PC-3 (cell line): ENCODE data around the gene CD163L1. TPM values are rescaled to one million over a fixed set of nuclear protein-coding genes. Genes with fewer than 3 reads are reported as not detected.
"Not testable (repeated sequence)": the region's sequence is repeated elsewhere in the genome, so short reads cannot be mapped to it uniquely, and the experiment has no call there.

Experiments used
- ATAC-seq: fragments of 200-7000 bp; cut with Tn5 transposase; 2 replicates; pipeline ENCODE4 v1.9.1; 2020; ENCODE audit warnings: mild to moderate bottlenecking, moderate library complexity
- BruUV-seq: library from RNA; stranded (reverse); fragments of 400-500 nt; replicated peaks from 2 replicates; lab custom pipeline; 2021; lab: Mats Ljungman, UMichigan
- CTCF ChIA-PET: fragments of 300-600 bp; sonication (Branson Sonifier 250); formaldehyde crosslinking; loops from one replicate; lab custom pipeline; 2022; ENCODE audit warnings: antibody characterized with exemption; lab: Charles Lee
- POLR2A ChIA-PET: fragments of 300-600 bp; sonication (Branson Sonifier 250); formaldehyde crosslinking; loops from one replicate; lab custom pipeline; 2022; ENCODE audit warnings: antibody characterized with exemption; ENCODE audit not compliant: unreplicated experiment; lab: Charles Lee
- DNase-seq: peaks from one replicate; pipeline ENCODE4 v3.0.0-alpha.2; 2015
- H2AFZ ChIP-seq: fragments of 300-600 bp; sonication (generic); 2 replicates; pipeline ENCODE4 v1.6.0; 2016; ENCODE audit warnings: antibody characterized with exemption, low read length
- H3F3A ChIP-seq: fragments of 300-600 bp; sonication (generic); one replicate; pipeline ENCODE4 v1.6.0; 2017; ENCODE audit warnings: antibody characterized with exemption, low read length, control low read depth, mild to moderate bottlenecking; ENCODE audit not compliant: unreplicated experiment
- H3K27ac ChIP-seq: fragments of 300-600 bp; sonication (generic); 2 replicates; pipeline ENCODE4 v1.5.1; 2016; ENCODE audit warnings: mild to moderate bottlenecking, low read length
- H3K27me3 ChIP-seq: fragments of 300-600 bp; sonication (generic); 2 replicates; pipeline ENCODE4 v1.6.1; 2016; ENCODE audit warnings: low read length, mixed read lengths
- H3K36me3 ChIP-seq: fragments of 300-600 bp; sonication (generic); 2 replicates; pipeline ENCODE4 v1.6.1; 2016; ENCODE audit warnings: low read depth, mixed run types, low read length, mixed read lengths
- H3K4me1 ChIP-seq: fragments of 300-600 bp; sonication (generic); 2 replicates; pipeline ENCODE4 v1.5.1; 2016; ENCODE audit warnings: low read length; ENCODE audit not compliant: insufficient read depth
- H3K4me2 ChIP-seq: fragments of 300-600 bp; sonication (generic); 2 replicates; pipeline ENCODE4 v1.6.0; 2016; ENCODE audit warnings: low read length
- H3K4me3 ChIP-seq: fragments of 300-600 bp; sonication (generic); 2 replicates; pipeline ENCODE4 v1.5.1; 2016; ENCODE audit warnings: mild to moderate bottlenecking, low read length, mixed read lengths
- H3K79me2 ChIP-seq: fragments of 300-600 bp; sonication (generic); 2 replicates; pipeline ENCODE4 v1.6.1; 2017; ENCODE audit warnings: low read length, mixed read lengths
- H3K9ac ChIP-seq: fragments of 300-600 bp; sonication (generic); 2 replicates; pipeline ENCODE4 v1.6.0; 2016; ENCODE audit warnings: mild to moderate bottlenecking, low read length
- H3K9me2 ChIP-seq: fragments of 300-600 bp; sonication (generic); replicated peaks from 2 replicates; pipeline ENCODE4 v1.6.1; 2016; ENCODE audit warnings: mixed run types, low read length, mixed read lengths
- H3K9me3 ChIP-seq: fragments of 300-600 bp; sonication (generic); 2 replicates; pipeline ENCODE4 v1.6.1; 2016; ENCODE audit warnings: low read length, mixed read lengths
- H4K20me1 ChIP-seq: fragments of 300-600 bp; sonication (generic); 2 replicates; pipeline ENCODE4 v1.6.1; 2016; ENCODE audit warnings: low read length, mixed read lengths
- CTCF ChIP-seq: fragments of 300-600 bp; sonication (generic); conservative IDR thresholded peaks from 2 replicates; pipeline ENCODE4 v1.5.1; 2017; ENCODE audit warnings: antibody characterized with exemption, low read depth, mild to moderate bottlenecking, low read length
- EZH2 ChIP-seq: fragments of 300-600 bp; sonication (generic); IDR thresholded peaks from one replicate; pipeline ENCODE4 v1.6.1; 2017; ENCODE audit warnings: antibody characterized with exemption, mild to moderate bottlenecking, low read length; ENCODE audit not compliant: unreplicated experiment
- EZH2phosphoT487 ChIP-seq: fragments of 300-600 bp; sonication (generic); IDR thresholded peaks from 2 replicates; pipeline ENCODE4 v1.6.1; 2018; ENCODE audit warnings: mild to moderate bottlenecking, antibody characterized with exemption, low read length, borderline replicate concordance
- intact Hi-C: fragments of 100-400 bp; cut with micrococcal nuclease; formaldehyde crosslinking; loops from 2 replicates; pipeline ENCODE4 v1.9.0; 2023
- total RNA-seq: library from RNA; depleted of rRNA; stranded (reverse); fragments of >200 nt; gene quantifications from 2 replicates; pipeline ENCODE4 v1.2.3, GENCODE V29; 2014

Gene CD163L1
- total RNA-seq, 1 experiment from 2014 or later: 0.66 TPM

DNA sequence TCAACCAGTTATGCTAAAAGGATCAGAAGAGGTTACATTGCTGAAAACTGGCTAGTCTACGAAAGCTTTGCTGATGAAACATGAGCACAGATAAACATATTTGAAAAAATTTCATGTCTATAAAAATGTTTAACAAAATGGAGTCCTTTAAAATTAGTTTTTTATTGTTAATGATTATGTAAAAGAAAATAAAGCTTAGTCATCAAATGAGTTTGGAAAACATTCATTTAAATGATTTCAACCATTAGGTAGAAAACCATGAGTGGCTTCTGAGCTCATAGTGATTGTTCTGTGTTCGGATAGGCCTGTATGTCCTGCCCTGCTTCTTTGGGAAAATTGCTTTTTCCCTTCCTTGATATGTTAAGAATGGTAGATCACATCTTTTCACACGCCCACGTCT is 584 bp upstream of the CD163L1 start:
- no peaks in the 10 kb centered on the region for H3K9me2 ChIP-seq
- H4K20me1 ChIP-seq: no peaks in the 10 kb centered on the region
- no peaks in the 10 kb centered on the region for H3K4me1 ChIP-seq
- no peak overlapping the region for H2AFZ ChIP-seq
- H3F3A ChIP-seq: no peaks in the 10 kb centered on the region
- no peaks in the 10 kb centered on the region for H3K9me3 ChIP-seq
- ATAC-seq (no peak), DNase-seq (no peak)
- H3K27ac ChIP-seq: no peak overlapping the region
- intact Hi-C loops: no loop called here
- no peak overlapping the region for H3K4me3 ChIP-seq
- H3K79me2 ChIP-seq: no peaks in the 10 kb centered on the region
- ChIA-PET POLR2A (no interaction called here), CTCF (no interaction called here)
- peaks cover 21% of the 10 kb centered on the region for H3K27me3 ChIP-seq
- no peak overlapping the region for H3K9ac ChIP-seq
- TF ChIP-seq CTCF: no peak
- no peak for TF ChIP-seq EZH2
- no peak for TF ChIP-seq EZH2phosphoT487
- no peak overlapping the region for H3K4me2 ChIP-seq
- H3K36me3 ChIP-seq: no peaks in the 10 kb centered on the region
- no TSS peak for BruUV-seq

GRCh38 chr12:7441216-7441615 is 2.7 kb downstream of the CD163L1 start:
- Histone ChIP-seq H3K4me3 (no peak overlapping the region), H3K4me2 (no peak overlapping the region), H3K36me3 (no peaks in the 10 kb centered on the region), H3K27ac (no peak overlapping the region), H3K9me3 (no peaks in the 10 kb centered on the region), H3K9me2 (no peaks in the 10 kb centered on the region), H3K9ac (no peak overlapping the region), H3K27me3 (peaks cover 25% of the 10 kb centered on the region), H3K79me2 (no peaks in the 10 kb centered on the region), H3F3A (no peaks in the 10 kb centered on the region), H2AFZ (no peak overlapping the region), H4K20me1 (no peaks in the 10 kb centered on the region), H3K4me1 (no peaks in the 10 kb centered on the region)
- TF ChIP-seq EZH2phosphoT487 (no peak), EZH2 (no peak), CTCF (no peak)
- ChIA-PET CTCF (no interaction called here), POLR2A (no interaction called here)
- ATAC-seq: no peak
- no peak for DNase-seq
- intact Hi-C loops: no loop called here
- BruUV-seq: no TSS peak

- no TSS peak for BruUV-seq
- H3K4me1 ChIP-seq: no peaks in the 10 kb centered on the region
- intact Hi-C loops: no loop called here
- POLR2A ChIA-PET: no interaction called here
- no peak overlapping the region for H2AFZ ChIP-seq
- DNase-seq (no peak), ATAC-seq (no peak)
- H3K27me3 ChIP-seq: peaks cover 25% of the 10 kb centered on the region
- H3K27ac ChIP-seq: no peak overlapping the region
- H3K4me3 ChIP-seq: no peak overlapping the region
- H3K79me2 ChIP-seq: no peaks in the 10 kb centered on the region
- no peaks in the 10 kb centered on the region for H3K9me2 ChIP-seq
- H4K20me1 ChIP-seq: no peaks in the 10 kb centered on the region
- no peak overlapping the region for H3K9ac ChIP-seq
- no peaks in the 10 kb centered on the region for H3K36me3 ChIP-seq
- TF ChIP-seq EZH2phosphoT487: no peak
- no peak for TF ChIP-seq EZH2
- no peak for TF ChIP-seq CTCF
- no peaks in the 10 kb centered on the region for H3K9me3 ChIP-seq
- H3F3A ChIP-seq: no peaks in the 10 kb centered on the region
- CTCF ChIA-PET: no interaction called here
- H3K4me2 ChIP-seq: no peak overlapping the region
These were observed 4.1 kb downstream of the CD163L1 start for GRCh38 chr12:7439579-7440505.

GRCh38 chr12:7438291-7438995 is 5.5 kb downstream of the CD163L1 start:
- H4K20me1 ChIP-seq, H3K9me2 ChIP-seq, H3F3A ChIP-seq, POLR2A ChIA-PET, CTCF ChIA-PET, H3K9ac ChIP-seq, H3K4me3 ChIP-seq, H3K79me2 ChIP-seq, BruUV-seq, intact Hi-C loops, H3K9me3 ChIP-seq, H3K4me2 ChIP-seq, H2AFZ ChIP-seq, H3K27ac ChIP-seq, DNase-seq, H3K36me3 ChIP-seq, H3K4me1 ChIP-seq, ATAC-seq: not testable (repeated sequence)
- peaks cover 25% of the 10 kb centered on the region for H3K27me3 ChIP-seq
